HepG2 (cell line): ENCODE results near the gene HRC. TPM values are rescaled to one million over a fixed set of nuclear protein-coding genes. Genes with fewer than 3 reads are reported as not detected.

ENCODE experiments used
- ARHGAP35 ChIP-seq: sonication (generic); formaldehyde crosslinking; IDR thresholded peaks from 2 replicates; pipeline ENCODE4 v1.9.0; 2022; ENCODE audit warnings: mild to moderate bottlenecking, inconsistent platforms, moderate library complexity, missing genetic modification reagents, borderline replicate concordance
- CREBL2 ChIP-seq: sonication (generic); formaldehyde crosslinking; IDR thresholded peaks from 2 replicates; pipeline ENCODE4 v1.8.1; 2023; ENCODE audit warnings: missing genetic modification reagents, mild to moderate bottlenecking, borderline replicate concordance
- DPF2 ChIP-seq: sonication (generic); formaldehyde crosslinking; IDR thresholded peaks from 2 replicates; pipeline ENCODE4 v1.4.0; 2020; ENCODE audit warnings: mild to moderate bottlenecking, low read depth, missing genetic modification reagents, borderline replicate concordance
- IKZF1 ChIP-seq: fragments of 450-650 bp; IDR thresholded peaks from 2 replicates; pipeline ENCODE4 v1.7.1; 2016
- MLLT10 ChIP-seq: sonication (generic); formaldehyde crosslinking; IDR thresholded peaks from 2 replicates; pipeline ENCODE4 v1.4.0; 2020; ENCODE audit warnings: missing genetic modification reagents
- NR0B2 ChIP-seq: sonication (generic); formaldehyde crosslinking; IDR thresholded peaks from 2 replicates; pipeline ENCODE4 v1.4.0; 2020; ENCODE audit warnings: mild to moderate bottlenecking, missing genetic modification reagents
- U2AF2 ChIP-seq: fragments of 200-400 bp; formaldehyde crosslinking; IDR thresholded peaks from 2 replicates; pipeline ENCODE4 v1.6.1; 2017; ENCODE audit warnings: low read depth, mild to moderate bottlenecking, low read length
- ZBTB26 ChIP-seq: IDR thresholded peaks from 2 replicates; pipeline ENCODE4 v1.6.1; 2016; ENCODE audit warnings: missing compliant biosample characterization, missing genetic modification reagents, borderline replicate concordance
- ZBTB7B ChIP-seq: sonication (generic); formaldehyde crosslinking; IDR thresholded peaks from 2 replicates; pipeline ENCODE4 v1.4.0; 2020; ENCODE audit warnings: missing genetic modification reagents
- ZFP1 ChIP-seq: IDR thresholded peaks from 2 replicates; pipeline ENCODE4 v1.6.1; 2016
- ZFP41 ChIP-seq: sonication (generic); formaldehyde crosslinking; IDR thresholded peaks from 2 replicates; pipeline ENCODE4 v1.4.0; 2020; ENCODE audit warnings: mild to moderate bottlenecking, missing genetic modification reagents, borderline replicate concordance
- ZNF142 ChIP-seq: sonication (generic); formaldehyde crosslinking; IDR thresholded peaks from 2 replicates; pipeline ENCODE4 v1.4.0; 2020; ENCODE audit warnings: missing genetic modification reagents
- ZNF451 ChIP-seq: sonication (generic); formaldehyde crosslinking; IDR thresholded peaks from 2 replicates; pipeline ENCODE4 v1.5.0; 2020; ENCODE audit warnings: mild to moderate bottlenecking, missing genetic modification reagents
- ZNF468 ChIP-seq: sonication (generic); formaldehyde crosslinking; IDR thresholded peaks from 2 replicates; pipeline ENCODE4 v1.8.0; 2022; ENCODE audit warnings: mild to moderate bottlenecking, moderate library complexity, missing genetic modification reagents
- ZNF572 ChIP-seq: sonication (generic); formaldehyde crosslinking; IDR thresholded peaks from 2 replicates; pipeline ENCODE4 v1.5.1; 2020; ENCODE audit warnings: mild to moderate bottlenecking, missing genetic modification reagents
- ZSCAN31 ChIP-seq: sonication (generic); formaldehyde crosslinking; IDR thresholded peaks from 2 replicates; pipeline ENCODE4 v1.5.0; 2020; ENCODE audit warnings: low read depth, mild to moderate bottlenecking, missing genetic modification reagents
- polyA plus RNA-seq, 8 experiments: library from polyadenylated mRNA; depleted of rRNA in 3 of 8; stranded (reverse) in 7 of 8; unstranded in 1 of 8; fragments of >200 nt; fragmentation: Illumina TruSeq in 4 of 8; extraction: Trizol in 4 of 8; gene quantifications; 2 replicates each; pipeline versions ENCODE4 v1.2.1 to v1.2.3, GENCODE V29; 2011 to 2016; ENCODE audit warnings: low read depth in 4 of 8, missing spikeins in 1 of 8, mixed read lengths in 1 of 8; ENCODE audit not compliant: insufficient read depth in 1 of 8
- total RNA-seq, 5 experiments: library from RNA; depleted of rRNA; stranded (reverse); fragments of >200 nt; fragmentation: Illumina TruSeq; extraction: Trizol; gene quantifications; 2 replicates each; pipeline ENCODE4 v1.2.3, GENCODE V29; 2016; ENCODE audit warnings: low read depth in 1 of 5
- TF ChIP-seq, protein P1 (sequence below): sonication (generic); formaldehyde crosslinking; IDR thresholded peaks from 2 replicates; pipeline ENCODE4 v1.4.0; 2020; ENCODE audit warnings: missing genetic modification reagents
- TF ChIP-seq, protein P2 (sequence below): sonication (generic); formaldehyde crosslinking; IDR thresholded peaks from 2 replicates; pipeline ENCODE4 v1.9.0; 2021; ENCODE audit warnings: missing genetic modification reagents, borderline replicate concordance

The HRC gene
- total and polyA plus RNA-seq, 2 of the 13 experiments (the other 11 are each of a cell fraction or from before 2014, with no cell fraction given) = 3.6 to 15.4 TPM

DNA sequence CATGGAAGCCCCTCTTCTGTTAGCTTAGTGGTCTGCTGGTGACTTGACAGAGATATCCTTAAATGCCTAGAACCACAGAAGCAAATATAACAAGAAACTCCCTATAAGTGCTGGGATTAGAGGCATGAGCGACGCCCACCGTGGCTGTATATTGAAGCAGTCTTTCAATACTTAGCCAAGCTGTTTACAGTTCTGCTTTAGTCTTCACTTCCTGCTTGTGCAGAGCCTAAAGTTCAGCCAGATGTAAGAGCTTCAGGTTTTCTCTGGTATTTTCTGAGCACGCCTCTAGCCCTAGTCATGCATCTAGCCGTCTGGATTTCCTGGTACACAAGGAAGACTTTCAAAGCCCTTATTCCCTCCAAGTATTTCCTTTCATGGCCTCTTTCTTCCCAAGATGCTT, 30.9 kb upstream of the HRC start (continued):
- TF ChIP-seq ZFP41 (CRISPR knock-in tag) = no peak
- TF ChIP-seq ZSCAN31 (CRISPR knock-in tag) = 0 out of 2 replicates have a peak, but pooled peaks have one; percentile 33
- no peak for TF ChIP-seq ZNF451 (CRISPR knock-in tag)
- TF ChIP-seq, protein P1, sequence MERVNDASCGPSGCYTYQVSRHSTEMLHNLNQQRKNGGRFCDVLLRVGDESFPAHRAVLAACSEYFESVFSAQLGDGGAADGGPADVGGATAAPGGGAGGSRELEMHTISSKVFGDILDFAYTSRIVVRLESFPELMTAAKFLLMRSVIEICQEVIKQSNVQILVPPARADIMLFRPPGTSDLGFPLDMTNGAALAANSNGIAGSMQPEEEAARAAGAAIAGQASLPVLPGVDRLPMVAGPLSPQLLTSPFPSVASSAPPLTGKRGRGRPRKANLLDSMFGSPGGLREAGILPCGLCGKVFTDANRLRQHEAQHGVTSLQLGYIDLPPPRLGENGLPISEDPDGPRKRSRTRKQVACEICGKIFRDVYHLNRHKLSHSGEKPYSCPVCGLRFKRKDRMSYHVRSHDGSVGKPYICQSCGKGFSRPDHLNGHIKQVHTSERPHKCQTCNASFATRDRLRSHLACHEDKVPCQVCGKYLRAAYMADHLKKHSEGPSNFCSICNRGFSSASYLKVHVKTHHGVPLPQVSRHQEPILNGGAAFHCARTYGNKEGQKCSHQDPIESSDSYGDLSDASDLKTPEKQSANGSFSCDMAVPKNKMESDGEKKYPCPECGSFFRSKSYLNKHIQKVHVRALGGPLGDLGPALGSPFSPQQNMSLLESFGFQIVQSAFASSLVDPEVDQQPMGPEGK (CRISPR knock-in tag) = no peak
- TF ChIP-seq IKZF1 = no peak
- no peak for TF ChIP-seq ZNF572 (CRISPR knock-in tag)
- no peak for TF ChIP-seq ARHGAP35 (CRISPR knock-in tag)
- TF ChIP-seq ZBTB7B (CRISPR knock-in tag) = no peak
- no peak for TF ChIP-seq ZNF142 (CRISPR knock-in tag)
- TF ChIP-seq ZFP1 (CRISPR knock-in tag) = no peak
- no peak for TF ChIP-seq DPF2
- no peak for TF ChIP-seq NR0B2 (CRISPR knock-in tag)
- TF ChIP-seq ZBTB26 (CRISPR knock-in tag) = no peak
- no peak for TF ChIP-seq ZNF468
- TF ChIP-seq CREBL2 = no peak
- TF ChIP-seq, protein P2, sequence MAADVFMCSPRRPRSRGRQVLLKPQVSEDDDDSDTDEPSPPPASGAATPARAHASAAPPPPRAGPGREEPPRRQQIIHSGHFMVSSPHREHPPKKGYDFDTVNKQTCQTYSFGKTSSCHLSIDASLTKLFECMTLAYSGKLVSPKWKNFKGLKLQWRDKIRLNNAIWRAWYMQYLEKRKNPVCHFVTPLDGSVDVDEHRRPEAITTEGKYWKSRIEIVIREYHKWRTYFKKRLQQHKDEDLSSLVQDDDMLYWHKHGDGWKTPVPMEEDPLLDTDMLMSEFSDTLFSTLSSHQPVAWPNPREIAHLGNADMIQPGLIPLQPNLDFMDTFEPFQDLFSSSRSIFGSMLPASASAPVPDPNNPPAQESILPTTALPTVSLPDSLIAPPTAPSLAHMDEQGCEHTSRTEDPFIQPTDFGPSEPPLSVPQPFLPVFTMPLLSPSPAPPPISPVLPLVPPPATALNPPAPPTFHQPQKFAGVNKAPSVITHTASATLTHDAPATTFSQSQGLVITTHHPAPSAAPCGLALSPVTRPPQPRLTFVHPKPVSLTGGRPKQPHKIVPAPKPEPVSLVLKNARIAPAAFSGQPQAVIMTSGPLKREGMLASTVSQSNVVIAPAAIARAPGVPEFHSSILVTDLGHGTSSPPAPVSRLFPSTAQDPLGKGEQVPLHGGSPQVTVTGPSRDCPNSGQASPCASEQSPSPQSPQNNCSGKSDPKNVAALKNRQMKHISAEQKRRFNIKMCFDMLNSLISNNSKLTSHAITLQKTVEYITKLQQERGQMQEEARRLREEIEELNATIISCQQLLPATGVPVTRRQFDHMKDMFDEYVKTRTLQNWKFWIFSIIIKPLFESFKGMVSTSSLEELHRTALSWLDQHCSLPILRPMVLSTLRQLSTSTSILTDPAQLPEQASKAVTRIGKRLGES (CRISPR knock-in tag) = no peak
- no peak for TF ChIP-seq MLLT10 (CRISPR knock-in tag)
- TF ChIP-seq U2AF2 = no peak
